GM20431 (cell line): ENCODE results near the gene NFAT5.
"Not testable (repeated sequence)": the region's sequence is repeated elsewhere in the genome, so short reads cannot be mapped to it uniquely, and the experiment has no call there.

Experiments
- in situ Hi-C: fragments of 300-500 bp; cut with MseI, MboI; formaldehyde crosslinking; loops from one replicate; pipeline ENCODE4 v1.15.0; 2020; ENCODE audit warnings: low sequenced_read_pairs; ENCODE audit not compliant: unreplicated experiment

Gene NFAT5, protein sequence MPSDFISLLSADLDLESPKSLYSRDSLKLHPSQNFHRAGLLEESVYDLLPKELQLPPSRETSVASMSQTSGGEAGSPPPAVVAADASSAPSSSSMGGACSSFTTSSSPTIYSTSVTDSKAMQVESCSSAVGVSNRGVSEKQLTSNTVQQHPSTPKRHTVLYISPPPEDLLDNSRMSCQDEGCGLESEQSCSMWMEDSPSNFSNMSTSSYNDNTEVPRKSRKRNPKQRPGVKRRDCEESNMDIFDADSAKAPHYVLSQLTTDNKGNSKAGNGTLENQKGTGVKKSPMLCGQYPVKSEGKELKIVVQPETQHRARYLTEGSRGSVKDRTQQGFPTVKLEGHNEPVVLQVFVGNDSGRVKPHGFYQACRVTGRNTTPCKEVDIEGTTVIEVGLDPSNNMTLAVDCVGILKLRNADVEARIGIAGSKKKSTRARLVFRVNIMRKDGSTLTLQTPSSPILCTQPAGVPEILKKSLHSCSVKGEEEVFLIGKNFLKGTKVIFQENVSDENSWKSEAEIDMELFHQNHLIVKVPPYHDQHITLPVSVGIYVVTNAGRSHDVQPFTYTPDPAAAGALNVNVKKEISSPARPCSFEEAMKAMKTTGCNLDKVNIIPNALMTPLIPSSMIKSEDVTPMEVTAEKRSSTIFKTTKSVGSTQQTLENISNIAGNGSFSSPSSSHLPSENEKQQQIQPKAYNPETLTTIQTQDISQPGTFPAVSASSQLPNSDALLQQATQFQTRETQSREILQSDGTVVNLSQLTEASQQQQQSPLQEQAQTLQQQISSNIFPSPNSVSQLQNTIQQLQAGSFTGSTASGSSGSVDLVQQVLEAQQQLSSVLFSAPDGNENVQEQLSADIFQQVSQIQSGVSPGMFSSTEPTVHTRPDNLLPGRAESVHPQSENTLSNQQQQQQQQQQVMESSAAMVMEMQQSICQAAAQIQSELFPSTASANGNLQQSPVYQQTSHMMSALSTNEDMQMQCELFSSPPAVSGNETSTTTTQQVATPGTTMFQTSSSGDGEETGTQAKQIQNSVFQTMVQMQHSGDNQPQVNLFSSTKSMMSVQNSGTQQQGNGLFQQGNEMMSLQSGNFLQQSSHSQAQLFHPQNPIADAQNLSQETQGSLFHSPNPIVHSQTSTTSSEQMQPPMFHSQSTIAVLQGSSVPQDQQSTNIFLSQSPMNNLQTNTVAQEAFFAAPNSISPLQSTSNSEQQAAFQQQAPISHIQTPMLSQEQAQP (N-terminal part only)

DNA sequence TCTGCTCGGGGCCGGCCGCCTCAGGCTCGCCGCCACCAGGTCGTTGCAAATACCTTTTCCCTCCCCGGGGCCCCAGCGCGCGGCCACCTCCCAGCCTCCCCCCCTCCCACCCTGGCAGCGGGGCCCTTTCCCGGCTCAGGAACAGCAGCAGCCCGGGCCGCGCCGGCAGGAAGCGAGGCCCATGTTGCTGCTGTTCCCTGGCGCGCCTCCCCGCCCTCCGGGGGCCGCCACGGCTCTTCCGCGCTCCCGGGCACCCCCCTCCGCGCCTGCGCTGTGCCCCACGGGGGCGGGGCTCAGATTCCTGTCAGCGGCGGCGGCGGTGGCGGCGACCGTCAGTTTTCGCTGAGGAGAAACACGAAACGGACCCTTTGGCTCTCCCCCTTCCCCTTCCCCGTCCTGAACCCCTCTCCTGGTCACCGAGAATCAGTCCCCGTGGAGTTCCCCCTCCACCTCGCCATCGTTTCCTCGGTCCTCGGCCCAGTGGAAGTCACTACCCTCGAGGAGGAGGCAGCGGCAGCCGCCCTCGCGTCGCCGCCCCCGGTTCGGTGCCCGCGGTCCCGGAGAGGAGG lies at the start of gene NFAT5:
NFAT5 (plus strand) TSS at position 296 of the 569 bp plus-strand sequence. CDS start 336 bp downstream, outside the sequence.
- in situ Hi-C loops: no loop called here

DNA sequence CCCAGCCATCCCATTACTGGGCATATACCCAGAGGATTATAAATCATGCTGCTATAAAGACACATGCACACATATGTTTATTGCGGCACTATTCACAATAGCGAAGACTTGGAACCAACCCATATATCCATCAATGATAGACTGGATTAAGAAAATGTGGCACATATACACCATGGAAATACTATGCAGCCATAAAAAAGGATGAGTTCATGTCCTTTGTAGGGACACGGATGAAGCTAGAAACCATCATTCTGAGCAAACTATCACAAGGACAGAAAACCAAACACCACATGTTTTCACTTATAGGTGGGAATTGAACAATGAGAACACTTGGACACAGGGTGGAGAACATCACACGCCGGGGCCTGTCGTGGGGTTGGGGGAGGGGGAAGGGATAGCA lies 47.9 kb upstream of the NFAT5 start:
- in situ Hi-C loops: not testable (repeated sequence)

DNA sequence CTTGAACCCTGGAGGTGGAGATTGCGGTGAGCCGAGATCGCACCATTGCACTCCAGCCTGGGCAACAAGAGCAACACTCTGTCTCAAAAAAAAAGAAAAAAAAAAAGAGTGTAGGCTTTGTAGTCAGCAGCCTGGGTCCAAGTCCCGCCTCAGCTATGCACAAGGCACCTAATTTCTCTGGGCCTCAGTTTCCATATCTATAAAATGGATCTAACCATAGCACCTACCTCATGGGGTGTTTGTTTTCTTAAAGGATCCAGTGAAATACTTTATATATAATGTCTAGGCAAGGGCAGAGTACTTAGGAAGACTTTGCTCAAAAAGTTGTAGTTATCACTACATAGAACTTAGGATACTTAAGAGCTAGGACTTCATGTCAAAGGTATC lies 45.4 kb upstream of the NFAT5 start:
- in situ Hi-C loops: no loop called here

DNA sequence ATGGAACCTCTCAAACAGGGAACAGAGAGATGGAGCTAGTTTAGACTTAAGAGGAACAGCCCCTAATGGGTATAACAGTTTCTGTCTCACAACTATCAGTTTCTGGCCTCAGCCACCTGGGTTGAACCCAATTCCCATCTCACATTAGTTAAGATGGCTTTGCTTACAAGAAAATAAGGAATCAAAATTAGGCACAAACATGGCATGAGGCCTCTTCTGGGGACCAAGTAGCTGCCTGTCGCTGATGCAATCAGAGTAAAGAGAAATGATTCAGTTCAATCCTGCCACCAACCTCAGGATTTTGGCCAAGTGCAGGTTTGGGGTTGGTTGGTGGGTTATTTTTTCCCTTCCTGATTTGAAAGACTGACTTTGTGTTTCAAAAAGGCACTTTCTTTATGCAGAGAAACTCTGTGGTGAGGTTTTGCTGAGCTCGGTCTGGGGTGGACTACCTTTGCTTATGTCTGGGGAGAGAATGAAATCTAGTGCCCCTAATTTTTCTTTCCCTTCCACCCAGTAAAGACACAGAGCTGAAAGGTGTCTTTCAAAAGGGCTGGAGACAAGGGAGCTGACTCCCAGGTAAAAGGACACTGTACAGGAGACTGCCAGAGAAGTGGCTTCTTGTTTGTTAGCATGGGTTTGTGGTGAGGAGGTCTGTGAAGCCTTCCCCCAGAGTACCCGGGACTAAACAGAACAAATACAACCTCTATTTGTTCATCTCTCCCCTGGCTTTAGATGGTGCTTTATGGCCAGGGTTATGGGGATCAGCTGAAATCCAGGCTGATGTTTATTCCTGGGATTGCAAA lies 44.8 kb upstream of the NFAT5 start:
- in situ Hi-C loops: no loop called here

DNA sequence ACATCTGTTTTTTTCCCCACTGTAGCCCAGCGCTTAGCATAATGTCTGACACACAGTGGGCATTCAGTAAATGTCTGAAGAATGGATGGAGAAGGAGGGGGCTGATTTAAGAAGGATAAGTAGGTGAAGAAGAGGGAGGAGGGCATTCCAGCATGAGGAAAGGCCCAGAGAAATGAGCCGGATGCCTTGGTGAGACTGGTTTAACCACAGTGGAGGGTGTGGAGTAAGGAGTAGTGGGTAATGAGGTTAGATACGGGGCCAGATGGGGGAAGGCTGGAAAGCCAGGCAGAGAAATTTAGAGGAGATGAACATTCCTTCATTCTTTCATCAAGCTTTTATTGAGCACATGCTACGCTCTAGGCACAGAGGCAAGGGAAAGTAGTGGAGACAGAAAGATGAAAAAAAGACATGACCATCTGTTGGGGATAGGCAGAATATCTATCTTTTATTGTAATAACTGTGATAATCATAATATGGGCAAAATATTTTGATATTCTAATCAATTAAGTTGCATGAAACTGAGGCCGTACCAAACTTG lies 43.7 kb upstream of the NFAT5 start:
- in situ Hi-C loops: no loop called here

DNA sequence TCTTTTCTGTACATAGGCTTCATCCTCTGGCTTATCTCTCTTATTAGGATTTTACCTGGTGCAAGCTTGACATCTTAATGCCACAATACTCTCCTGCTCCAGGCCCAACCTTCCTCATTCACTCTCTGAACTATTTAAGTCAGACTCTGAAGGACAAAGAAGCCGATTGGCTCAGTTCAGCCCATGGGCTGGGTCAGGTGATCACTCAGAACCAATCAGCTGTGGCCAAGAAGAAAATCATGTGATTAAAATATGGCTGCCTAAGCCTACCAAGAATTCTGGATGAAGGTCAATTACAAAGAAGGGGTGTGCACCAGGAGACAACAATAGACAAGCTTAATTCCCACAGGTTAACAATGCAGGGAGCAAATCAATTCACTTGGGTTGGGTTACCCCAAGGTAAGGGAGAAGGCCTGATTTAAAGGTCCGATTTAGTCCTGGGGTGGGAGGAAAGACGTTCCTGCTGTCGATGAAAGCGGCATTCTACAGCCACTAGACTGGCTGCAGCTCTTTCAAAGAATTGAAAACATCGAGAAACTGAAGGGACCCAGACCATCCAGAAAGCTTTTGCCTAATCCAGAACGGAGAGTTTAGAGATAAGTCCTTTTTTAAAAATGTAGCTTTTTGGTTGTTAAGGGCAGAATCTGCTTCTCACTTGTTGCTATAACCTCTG lies 42.9 kb upstream of the NFAT5 start:
- in situ Hi-C loops: no loop called here

DNA sequence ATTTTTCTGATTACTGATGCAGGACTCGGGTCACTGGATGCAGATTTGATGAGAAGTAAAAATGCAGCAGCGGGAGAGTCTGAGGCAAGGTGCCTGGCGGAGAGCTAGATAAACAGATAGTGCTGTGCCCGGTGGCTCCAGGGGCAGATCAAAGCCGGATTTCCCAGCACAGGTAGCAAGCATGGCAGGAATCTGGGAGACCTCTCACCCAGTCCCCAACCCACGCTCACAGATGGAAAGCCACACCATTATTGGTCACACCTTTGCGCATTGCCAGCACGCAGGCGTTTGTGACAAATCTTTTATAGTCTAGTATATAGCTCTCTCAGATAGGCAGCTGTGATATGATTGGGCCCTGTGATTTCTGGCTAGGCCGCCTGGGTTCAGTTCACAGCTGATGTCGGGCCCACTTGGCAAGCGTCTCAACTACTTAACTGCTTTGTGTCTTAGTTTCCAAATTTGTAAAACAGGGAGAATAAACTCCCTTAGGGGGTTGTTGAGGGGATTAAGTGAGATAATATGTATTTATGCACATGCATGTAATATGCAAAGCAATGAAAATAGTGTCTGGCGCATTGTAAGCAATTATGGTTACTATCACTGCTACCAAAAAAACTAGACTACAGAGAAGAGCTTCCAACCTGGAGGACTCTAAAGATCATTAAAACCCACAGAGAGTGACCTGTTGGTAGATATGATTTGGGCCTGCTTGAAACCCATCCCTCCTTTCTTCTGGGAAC lies 42.0 kb upstream of the NFAT5 start:
- in situ Hi-C loops: no loop called here

DNA sequence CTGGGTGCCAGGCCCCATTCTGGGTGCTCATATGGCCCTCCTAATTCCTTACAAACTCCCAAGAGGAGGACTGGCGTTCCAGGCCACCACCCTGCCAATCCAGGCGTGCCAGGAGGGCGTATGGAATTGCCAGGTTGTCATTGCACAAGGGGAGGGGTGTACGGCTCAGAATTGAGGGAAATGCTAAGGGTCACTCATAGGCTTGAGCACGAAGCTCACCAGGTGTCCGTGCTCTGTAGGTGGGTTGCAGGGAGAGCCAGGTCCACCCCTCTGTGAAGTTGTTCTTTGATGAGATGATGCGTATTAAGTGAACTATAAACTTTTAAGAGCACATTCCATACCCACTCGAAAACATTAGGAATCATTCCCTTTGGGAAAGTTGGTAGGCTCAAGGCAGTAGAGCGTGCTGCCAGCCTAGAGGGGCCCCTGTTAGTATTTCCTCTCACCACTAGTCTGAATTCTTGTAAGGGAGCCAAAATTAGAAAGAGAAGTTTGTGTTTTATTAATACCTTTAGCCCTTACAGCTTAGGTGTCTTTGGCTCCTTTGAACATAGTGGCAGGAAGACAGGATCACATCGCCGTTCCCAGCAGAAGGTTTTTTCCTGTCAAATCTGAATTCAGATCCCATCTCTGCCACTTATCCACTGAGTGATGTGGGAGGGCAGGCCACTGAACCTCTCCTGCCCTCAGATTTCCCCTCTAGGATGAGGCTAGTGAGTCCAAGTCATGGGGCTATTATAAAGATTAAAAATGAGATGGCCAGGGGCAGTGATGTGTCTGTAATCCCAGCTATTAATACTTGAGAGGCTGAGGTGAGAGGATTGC lies 38.7 kb upstream of the NFAT5 start:
- in situ Hi-C loops: no loop called here

DNA sequence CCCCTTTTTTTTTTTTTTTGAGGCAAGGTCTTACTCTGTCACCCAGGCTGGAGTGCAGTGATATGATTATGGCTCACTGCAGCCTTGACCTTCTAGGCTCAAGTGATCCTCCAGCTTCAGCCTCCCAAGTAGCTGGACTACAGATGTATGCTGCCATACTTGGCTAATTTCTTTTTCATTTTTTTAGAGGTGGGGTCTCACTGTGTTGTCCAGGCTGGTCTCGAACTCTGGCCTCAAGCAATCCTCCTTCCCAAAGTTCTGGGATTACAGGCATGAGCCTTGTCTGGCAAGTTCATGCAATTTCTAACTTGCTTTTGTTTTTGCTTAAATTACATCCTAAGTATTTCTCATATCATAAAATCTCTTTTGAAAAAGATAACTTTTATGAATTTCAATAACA lies 33.8 kb upstream of the NFAT5 start:
- in situ Hi-C loops: no loop called here

DNA sequence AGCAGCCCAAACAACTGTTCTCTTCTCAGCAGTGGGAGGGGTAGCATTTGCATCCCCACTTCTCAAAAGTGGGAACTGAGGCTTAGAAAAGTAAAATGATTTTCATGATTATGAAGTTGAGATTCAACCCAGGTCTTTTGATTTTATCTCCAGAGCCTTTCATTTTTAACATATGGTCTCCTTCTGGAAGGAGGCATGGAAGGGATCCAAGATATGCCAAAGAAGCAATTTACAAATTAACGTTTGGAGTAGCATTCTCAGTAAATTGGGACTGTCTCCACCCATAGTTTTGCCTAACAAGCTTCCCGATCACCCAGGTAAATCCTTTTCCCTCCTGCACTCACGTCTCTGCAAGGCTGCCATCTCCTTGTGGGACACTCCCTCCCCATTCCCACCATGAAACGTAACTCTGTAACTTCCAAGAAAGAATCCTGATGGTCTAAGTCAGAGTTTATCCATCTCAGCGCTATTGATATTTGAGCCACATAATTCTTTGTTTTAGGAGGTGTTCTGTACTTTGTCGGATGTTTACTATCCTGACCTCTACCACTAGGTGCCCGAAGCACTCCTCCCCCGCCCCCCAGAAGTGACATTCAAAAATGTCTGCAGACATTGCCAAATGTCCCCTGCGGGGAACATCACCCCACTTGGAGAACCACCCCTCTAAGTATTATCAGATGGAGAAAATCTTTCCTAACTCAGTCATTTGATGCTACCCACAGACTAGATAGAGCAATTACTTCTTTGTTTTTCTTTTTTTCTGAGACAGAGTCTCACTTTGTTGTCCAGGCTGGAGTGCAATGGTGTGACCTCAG lies 32.9 kb upstream of the NFAT5 start:
- in situ Hi-C loops: no loop called here

DNA sequence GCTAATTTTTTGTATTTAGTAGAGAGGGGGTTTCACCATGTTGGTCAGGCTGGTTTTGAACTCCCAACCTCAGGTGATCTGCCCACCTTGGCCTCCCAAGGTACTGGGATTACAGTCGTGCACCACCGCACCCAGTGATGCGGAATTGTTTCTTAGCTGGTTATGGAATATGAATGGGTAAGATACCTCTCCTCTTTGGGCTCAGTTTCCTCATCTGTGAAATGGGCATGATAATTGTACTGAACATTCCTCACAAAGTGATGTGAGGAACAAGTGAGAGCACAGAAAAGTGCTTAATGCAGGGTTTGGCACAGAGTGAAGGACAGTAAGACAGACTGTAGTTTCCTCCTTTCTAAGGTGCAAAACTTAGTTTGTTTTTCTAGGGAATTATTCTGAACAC lies 31.0 kb upstream of the NFAT5 start:
- in situ Hi-C loops: no loop called here

DNA sequence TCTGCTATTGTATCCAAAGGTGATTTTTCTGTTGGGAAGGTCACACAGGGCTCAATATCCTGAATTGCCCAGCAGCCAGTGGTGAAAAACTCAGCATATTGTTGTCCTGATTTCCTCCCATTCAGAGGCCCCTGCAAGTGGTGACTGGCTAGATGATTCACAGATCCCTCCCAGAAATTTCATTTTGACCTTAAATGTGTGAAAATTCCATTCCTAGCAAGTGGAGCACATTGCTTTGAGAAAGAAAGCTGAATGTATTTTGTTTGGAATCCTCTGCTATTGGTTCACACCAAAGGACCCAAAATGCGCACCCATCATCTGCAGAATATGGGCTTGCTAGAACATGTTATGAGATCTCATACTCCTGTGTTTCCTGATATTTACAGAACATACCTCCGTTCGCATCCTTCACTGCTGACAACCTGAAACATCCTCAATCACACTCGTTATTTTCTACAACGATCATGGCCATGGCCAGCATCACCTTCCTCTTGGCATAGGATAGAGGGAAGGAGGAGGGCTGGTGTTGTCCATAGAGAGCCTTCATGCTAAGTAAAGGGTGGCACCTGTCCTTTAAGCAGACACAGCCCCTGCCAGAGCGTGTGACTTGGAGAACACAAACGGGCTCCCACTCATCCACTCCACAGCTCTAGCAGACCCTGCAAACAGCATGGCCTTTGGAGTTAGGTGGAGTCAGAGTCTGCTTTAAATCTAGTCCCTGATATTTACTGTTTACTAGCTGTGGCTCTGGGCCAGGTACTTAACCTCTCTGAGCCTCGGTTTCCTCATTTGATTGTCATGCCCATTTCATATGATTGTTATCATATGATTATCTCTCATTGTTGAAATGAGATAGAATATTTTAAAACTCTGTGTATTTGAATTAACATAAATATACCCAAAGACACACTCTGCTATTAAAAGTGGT lies 30.4 kb upstream of the NFAT5 start:
- in situ Hi-C loops: no loop called here

DNA sequence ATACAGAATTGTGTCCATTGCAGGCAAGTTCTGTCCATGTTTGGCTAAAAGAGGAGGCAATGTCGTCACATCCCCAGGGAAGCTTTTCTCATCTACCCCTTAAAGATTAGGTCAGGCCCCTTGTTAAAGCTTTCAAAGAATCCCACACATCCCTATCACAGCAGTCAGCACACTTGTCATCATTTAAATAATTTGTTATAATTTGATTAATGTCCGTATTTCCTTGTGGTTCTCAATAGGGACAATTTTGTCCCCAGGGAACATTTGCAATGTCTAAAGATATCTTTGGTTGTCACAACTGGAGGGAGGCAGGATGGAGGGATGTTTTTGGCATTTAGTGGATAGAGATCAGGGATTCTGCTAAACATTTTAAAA lies 28.1 kb upstream of the NFAT5 start:
- in situ Hi-C loops: no loop called here

DNA sequence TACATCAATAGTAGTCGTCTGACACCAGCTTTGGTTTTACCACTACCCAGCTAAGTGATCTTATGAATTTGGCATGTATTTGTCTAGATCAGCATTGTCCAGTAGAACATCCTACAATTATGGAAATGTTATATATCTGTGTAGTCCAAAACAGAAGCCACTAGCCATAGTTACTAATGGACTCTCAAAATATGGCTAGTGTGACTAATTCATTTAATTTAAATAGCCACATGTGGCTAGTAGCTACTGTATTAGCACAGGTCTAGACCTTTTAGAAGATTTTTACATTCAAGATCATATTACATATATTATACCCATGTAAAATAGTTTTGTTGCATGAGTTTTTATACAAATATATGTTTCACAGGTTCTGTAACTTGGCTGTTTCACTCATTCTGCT lies 27.0 kb upstream of the NFAT5 start:
- in situ Hi-C loops: no loop called here

DNA sequence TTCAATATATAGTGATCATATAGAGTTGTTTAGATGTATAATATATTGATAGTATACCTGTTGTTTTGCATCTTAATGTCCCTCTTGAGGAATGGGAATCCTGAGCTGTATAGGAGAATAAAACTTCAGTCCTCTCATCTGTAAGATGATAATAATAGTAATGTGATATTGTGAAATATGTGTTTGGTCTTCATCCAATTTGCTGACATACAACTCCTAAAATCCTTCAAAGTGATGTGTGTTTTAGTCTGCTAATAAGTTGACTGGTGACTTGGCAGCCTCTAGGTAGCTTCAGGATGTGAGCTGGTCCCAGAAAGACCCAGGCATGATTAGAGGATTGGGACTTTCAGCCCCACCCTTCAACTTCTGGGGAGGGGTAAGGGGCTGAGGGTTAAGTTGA lies 22.8 kb upstream of the NFAT5 start:
- in situ Hi-C loops: no loop called here
